GM18498 (cell line): ENCODE results near the gene RFC1.
"Not testable (repeated sequence)": the region's sequence is repeated elsewhere in the genome, so short reads cannot be mapped to it uniquely, and the experiment has no call there.

ENCODE experiments used
- ATAC-seq: cut with Tn5 transposase; IDR thresholded peaks from one replicate; pipeline ENCODE4 v1.9.1; 2021; ENCODE audit warnings: mild to moderate bottlenecking, moderate library complexity; ENCODE audit not compliant: unreplicated experiment

RFC1 gene

GRCh38 chr4:39308611-39309010, 57.6 kb downstream of the RFC1 start:
- ATAC-seq = no peak

DNA sequence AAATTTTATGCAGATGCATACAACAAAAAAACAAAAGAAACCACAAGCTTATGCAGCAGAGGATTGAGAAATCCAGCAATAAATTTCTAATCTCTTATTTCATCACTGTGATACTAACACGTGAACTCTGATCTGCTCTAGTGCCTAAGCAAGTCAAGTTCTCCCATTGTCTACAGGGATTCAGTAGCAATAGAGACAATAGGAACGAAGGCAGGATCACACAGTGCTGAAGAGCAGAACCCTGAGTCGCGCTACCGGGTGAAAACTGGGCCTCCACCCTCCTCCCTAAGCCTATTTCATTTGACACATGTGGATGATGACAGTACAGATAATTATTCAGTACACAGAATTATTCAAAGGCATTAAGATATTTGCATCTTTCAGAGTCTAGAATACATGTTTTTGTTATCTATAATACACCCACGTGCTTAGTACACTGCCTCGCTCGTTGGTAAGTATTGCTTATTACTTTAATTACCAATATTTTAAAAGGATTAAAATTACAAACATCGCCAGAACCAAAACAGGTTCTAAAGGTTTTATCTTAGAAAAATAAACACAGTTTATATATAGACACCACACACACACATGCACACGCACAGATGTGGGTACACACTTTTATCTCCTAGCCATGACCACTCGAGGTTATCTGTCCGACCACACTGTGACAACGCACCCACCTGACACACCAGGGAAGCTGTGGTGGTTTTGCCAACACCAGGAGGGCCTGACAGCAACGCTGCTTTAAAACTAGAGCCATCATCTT, 60.1 kb downstream of the RFC1 start:
- ATAC-seq = no peak

DNA sequence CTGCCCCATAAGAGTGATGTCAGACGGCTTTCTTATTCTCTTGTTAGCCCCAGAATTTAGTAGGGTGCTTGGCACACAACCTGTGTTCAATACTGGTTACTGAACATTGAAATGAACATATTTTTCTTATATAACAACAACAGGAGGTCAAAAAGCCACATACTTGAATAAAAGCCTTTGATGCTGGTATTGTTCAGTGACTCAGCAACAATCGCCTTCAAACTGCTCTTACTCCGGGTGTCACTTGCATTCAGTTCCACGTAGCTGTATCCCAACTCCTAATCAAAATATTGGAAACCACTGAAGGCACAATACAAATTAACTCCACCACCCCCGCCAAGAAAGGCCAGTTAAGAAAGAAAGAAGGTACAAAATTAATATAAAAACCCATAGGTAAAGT, 61.5 kb downstream of the RFC1 start:
- ATAC-seq = no peak

DNA sequence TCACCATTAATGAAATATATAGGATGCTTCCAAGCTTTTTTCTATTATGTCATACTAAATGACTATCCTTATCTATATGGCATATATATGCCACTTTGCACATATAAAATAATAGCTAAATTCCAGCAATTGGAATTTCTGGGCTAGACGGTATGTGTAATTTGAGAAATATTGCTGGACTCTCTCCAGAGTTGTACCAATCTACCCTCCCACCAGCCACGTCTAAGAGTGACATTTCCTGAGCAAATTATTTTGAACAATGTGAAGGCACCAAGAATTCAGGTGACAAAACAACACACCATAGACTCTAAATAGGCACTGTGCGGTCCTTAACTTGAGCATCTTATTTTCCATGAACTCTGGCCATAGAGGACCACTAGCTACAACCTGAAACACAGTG, 62.3 kb downstream of the RFC1 start:
- ATAC-seq = no peak

GRCh38 chr4:39302901-39303300, 63.3 kb downstream of the RFC1 start:
- ATAC-seq = no peak

DNA sequence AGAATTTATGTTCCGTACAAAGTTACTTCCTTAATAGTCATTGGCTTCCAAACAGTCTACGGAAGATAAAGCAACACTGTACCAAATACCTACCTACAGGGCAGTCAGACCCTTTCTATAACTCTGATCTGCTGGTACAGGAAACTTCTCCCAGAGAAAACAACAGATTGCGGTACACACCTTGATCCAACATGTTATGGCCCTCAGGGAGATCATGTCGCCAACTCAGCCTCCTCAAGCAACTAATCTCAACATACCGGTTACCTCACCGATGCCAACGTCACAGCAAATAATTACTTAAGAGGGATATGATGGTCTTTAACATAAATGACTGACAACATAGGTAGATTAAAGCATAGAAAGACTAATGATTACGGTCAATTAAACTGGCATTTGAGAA, 70.4 kb downstream of the RFC1 start:
- no peak for ATAC-seq

DNA sequence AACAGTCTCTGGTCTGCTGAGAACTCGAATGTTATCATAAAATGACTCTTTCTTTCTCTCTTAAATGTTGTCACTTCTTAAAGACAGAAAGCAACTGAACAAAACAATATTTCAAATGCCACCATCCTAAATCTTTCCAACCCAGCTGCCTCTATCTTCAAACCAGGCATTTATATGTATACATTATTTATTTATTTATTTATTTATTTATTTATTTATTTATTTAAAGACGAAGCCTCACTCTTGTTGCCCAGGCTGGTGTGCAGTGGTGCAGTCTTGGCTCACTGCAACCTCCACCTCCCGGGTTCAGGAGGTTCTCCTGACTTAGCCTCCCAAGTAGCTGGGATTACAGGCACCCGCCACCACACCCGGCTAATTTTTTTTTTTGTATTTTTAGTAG, 73.7 kb downstream of the RFC1 start:
- not testable (repeated sequence) for ATAC-seq

GRCh38 chr4:39291686-39292085, 74.5 kb downstream of the RFC1 start:
- no peak for ATAC-seq

DNA sequence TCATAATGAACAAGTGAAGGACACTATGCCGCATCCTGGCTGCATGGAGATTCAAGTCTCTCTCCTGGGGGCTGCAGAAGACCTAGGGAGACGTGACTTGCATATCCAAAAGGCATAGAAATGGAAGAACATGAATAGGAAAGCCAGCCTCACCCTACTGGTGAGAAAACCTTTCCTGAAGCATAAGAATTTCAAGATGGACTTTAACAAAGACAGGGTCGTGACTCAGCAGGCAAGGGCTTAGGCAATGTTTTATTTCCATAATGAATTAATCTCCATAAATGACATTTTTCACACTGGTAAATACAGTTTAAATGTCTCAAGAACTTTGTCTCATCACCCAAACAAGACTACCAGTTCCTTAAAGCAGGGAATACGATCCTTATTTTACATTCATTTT, 78.9 kb downstream of the RFC1 start:
- no peak for ATAC-seq

DNA sequence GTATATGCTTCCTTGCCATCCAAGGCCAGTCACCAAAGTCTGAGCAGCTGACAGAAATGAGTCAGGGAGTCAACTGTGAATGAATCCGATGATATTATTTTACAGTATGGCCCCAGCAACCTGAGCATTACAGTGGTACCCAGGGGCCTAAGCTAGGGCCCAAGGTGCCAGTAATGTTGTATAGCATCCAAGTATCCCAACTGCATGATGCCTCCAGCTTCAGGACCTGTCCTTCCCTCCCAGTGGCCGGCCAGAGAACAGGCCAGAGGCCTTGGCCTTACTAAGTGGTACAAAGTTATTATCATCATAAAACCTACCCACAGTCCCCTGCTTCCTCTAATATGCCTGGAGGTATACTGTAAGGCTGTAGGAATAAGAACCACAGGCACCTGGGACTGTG, 79.9 kb downstream of the RFC1 start:
- ATAC-seq = no peak

DNA sequence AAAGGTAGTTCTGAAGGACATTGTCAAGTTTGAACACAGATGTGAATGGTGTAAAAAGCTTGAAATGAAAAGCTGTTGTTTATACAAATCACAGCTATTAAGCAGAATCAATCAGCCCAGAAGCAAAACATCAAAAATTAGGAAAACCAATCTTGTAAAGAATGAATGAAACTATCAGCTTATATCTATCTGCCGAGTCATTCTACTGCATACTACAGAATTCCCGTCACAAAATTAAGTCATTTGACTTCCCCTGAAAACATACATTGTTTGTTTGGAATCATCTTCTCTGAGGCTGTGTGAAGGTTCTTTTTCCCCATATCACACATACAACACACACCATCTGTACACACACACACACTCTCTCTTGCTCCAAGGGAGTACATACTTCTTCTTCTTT, 80.3 kb downstream of the RFC1 start:
- no peak for ATAC-seq

DNA sequence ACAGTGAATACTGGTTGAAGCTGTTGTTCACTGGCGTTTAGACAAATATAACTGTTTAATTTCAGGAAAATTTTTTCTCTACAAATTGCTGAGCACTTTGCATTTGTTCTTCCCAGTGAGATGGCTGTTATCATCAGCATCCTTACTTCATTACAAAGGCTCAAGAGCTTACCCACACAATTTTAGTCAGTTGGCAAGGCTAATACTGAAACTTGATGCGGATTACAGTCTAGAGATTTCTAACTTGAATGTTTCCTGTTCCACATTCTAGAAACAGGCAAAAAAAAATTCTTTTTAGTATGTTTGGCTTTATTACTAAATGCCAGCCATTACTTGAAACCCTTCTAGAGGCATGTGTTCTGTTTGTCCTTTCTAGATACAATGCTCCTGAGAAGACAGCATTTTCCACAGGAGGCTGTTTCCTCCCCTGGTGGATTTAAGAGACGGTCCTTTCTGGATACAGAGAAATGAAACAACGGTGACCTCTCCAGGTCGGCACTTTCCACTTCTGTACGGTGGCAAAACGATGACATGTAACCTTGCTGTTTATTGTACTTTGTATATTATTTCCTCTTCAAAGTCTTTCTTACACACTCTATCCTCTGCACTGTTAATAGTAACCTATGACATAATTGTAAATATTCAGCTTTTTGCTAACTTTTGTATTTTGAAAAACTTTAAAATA, 80.9 kb downstream of the RFC1 start:
- no peak for ATAC-seq

DNA sequence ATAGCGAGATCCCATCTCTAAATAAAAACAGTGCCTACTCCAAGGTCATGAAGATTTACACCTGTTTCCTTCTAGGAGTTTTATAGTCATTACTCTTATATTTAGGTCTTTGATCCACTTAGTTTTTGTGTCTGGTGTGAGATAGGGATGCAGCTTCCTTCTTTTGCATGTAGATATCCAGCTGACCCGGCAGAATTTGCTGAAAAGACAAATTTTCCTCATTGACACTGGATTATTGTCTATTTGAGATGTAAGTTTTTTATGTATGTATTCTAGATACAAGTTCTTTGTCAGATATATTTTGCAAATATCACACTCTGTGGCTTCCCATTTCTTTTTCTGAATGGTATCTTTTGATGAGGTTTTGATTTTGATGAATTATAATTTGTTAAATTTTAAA, 85.4 kb downstream of the RFC1 start:
- ATAC-seq = no peak

- ATAC-seq = no peak
Observed at GRCh38 chr4:39279416-39279815, 86.7 kb downstream of the RFC1 start.

DNA sequence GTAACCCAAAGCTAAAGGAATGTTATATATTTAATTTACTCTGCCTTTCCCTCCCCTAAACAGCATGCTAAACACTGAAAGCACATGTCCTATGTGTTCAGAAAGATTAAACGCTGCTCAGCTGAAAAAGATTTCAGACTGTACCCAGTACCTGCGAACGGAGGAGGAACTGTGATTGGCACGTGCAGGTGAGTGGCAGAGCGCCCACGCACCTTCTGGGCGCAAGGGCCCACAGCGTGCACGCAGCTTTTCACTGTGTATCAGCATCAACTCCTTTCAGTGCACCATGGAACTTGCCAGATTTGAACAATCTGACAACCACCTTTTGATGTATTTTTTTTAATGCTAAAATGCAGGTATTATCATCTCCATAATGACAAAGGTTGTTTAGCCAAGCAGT, 87.7 kb downstream of the RFC1 start:
- no peak for ATAC-seq

GRCh38 chr4:39277661-39278060, 88.5 kb downstream of the RFC1 start:
- ATAC-seq = not testable (repeated sequence)

DNA sequence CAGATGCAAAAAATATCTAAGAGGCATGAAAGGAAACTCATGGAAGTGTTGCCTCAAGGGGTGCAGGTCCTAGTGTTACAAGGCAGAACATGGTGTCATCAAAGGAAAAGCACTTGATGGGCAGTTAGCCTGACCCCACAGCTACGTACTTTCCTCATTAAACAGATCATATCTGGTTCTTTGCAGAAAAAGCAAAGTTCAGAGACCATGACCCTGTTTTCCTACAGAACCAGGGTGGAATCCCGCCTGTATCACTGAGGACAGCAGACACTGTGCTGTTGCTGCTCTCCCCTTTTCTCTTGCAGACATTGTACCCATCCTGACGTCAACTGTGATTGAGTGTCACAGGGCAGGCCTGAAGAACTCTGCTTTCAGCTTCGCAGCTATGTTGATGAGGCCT, 91.7 kb downstream of the RFC1 start:
- ATAC-seq = no peak

DNA sequence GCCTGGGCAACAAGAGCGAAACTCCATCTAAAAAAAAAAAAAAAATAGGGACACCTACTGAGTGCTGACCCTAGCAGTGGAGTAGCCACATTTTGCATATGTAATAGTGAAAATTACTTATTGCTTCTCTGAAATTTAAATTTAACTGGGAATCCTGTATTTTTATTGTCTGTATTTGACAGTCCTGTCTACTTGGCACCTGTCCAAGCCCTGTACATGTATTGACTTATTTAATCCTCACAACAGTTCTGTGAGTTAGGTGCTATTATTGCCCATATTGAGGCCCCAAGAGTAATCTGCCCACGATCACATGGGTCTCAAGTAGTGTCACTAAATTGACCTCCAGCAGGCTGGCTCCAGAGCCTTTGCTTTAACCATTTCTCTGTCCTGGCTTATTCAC, 102.3 kb downstream of the RFC1 start:
- ATAC-seq = no peak

DNA sequence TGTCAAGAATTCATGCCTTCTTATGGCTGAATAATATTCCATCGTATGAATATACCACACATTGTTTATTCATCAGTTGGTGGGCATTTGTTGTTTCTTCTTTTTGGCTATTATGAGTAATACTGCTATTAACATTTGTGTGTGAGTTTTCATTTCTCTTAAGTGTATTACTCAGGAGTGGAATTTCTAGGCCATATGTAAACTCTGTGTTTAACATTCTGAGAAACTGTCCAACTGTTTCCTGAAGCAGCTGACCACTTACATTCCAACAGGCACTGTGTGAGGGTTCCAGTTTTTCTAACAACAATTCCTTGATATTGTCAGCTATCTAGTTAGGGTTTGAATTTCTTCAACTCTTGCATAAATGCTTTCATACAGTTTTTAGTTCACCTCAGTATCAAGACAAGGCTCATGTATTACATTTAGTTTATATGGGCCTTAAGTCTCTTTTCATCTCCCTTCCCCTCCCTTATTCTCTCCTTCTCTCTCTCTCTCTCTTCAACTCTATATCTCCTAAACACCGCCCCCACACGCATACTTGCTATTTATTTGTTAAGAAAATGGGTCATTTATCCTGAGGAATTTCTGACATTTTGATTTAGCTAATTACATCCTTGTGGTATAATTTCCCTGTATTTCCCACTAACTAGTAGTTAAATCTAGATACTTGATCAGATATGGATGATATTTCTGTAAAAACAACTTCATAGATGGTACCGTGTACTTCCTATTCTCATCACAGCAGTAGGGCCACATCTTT, 106.4 kb downstream of the RFC1 start:
- ATAC-seq = no peak

DNA sequence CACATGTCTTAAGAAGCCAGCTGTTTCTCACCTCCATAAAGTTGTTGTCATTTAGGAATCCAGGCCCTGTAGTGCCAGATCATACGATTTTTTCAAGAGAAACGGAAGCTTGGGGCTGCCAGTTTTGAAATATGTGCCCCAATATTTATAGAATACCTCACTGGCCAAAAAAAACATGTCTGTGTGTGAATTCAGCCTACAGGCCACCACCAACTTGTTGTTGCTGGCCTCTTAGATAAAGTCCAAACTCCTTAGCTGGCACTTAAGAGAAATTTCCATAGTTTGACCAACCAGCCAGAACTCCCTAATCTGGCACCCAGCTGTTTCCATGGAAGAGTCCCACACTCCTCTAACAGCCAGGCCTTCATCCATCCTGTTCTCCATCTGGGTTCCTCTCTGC, 109.7 kb downstream of the RFC1 start:
- ATAC-seq = no peak

- no peak for ATAC-seq
Observed at GRCh38 chr4:39255871-39256270, 110.3 kb downstream of the RFC1 start.

- ATAC-seq = no peak
Observed at GRCh38 chr4:39255266-39255665, 110.9 kb downstream of the RFC1 start.
